GM18508 (cell line): ENCODE results near the gene TMOD2.

Experiments used
- ATAC-seq: cut with Tn5 transposase; IDR thresholded peaks from one replicate; pipeline ENCODE4 v1.9.1; 2021; ENCODE audit warnings: moderate number of reproducible peaks; ENCODE audit not compliant: insufficient read depth, unreplicated experiment

The TMOD2 gene

GRCh38 chr15:51806123-51806522, 54.7 kb downstream of the TMOD2 start:
- ATAC-seq = no peak

GRCh38 chr15:51809457-51809856, 58.1 kb downstream of the TMOD2 start:
- ATAC-seq = no peak

DNA sequence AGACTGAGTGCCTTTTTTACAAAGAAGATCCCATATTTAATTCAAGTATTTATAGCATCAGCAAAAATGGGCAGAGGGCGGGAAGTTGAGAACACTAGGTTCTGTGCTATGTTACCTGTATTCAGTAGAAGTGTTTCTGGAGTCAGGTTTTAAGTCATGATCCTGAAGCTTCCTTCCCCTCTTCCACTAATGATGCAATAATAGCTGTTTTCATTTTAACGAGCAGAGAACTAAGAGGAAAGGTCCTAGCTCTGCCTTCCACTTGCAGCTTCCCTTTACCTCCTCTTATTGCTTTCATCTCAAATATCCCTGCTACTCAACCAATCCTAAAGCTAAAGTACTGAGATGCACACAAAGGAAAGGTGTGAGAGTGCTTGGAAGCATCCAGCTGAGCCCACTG, 61.2 kb downstream of the TMOD2 start:
- no peak for ATAC-seq

DNA sequence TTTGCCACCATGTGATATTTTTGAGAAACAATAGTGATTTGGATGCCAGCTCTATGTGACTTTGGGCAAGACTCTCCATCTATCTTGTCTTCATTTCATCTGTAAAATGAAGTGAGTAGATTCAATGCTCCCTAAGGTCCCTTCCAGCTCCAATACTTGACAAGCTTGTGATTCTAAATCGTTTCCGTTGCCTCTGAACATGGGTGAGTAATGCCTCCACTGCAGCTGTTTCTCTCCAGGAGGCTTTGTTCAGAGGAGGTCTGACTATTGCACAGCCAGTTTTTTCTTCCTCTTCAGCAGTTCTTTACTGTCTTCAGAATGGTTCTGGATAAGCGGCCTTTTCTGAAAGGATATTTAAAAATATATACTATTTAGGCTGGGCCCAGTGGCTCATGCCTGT, 63.2 kb downstream of the TMOD2 start:
- no peak for ATAC-seq

GRCh38 chr15:51816611-51817010, 65.2 kb downstream of the TMOD2 start:
- ATAC-seq = no peak

DNA sequence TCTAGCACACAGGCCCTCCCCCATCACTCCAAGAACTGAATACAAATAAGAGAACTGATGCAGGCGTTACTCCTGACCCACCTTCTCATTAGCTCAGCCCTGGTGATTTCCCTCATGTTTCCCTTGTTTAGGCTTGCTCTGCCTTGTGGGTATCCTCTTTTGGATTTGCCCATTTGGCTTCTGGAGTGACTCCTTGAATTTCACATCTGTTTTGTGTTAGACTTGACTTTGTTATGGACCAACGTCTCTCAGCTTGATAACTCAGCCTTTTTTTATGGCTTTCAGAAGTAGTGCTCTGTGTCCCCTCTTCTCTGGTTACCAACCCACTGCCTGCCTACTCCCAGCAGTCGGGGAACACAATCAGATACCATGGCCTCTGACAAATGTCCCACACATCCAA, 66.8 kb downstream of the TMOD2 start:
- ATAC-seq = no peak

GRCh38 chr15:51825698-51826097, 74.3 kb downstream of the TMOD2 start:
- no peak for ATAC-seq

DNA sequence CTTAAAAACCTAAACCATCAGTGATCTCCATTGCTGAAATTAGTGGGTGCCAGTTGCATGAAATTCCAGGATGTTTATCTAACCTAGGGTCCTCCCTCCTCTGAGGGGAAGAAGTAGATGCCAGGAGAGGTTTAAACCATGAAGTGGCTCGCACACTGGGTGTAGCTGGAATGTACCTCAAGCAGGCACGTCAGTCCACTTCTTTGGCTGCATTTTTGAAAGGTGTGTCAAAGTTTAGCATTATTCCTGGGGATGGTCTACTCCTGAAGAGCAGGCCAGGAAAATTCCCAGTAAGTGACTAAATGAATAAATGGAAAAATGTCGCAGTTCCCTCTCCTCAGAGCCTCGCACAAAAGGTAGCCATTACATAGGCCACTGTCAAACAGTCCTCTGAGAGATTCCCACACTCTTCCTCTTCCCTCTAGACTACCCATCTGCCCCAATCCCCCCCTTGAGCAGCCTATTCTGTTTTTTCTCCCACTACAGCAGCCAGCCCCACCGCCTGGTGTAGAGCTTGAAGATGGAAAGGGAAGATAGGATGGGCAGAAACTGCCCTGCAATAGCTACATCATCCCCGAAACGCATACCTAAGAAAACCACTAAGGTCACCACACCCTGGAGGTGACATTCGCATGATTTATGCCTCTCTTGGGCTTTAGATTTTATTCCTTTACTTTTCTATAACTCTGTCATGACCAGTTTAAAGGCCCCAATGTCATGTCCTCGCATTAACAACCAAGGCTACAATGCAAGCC, 77.4 kb downstream of the TMOD2 start:
- no peak for ATAC-seq

GRCh38 chr15:51829376-51830275, 78.2 kb downstream of the TMOD2 start, which contains the start of gene TMOD3:
TMOD3 (plus strand) TSS chr15:51829653; CDS start chr15:51862885, 33,232 bp downstream.
- no peak for ATAC-seq

GRCh38 chr15:51830276-51830806, 78.9 kb downstream of the TMOD2 start:
- no peak for ATAC-seq

- ATAC-seq = no peak
These were observed 82.4 kb downstream of the TMOD2 start for GRCh38 chr15:51833772-51834171.

GRCh38 chr15:51837792-51838251, 86.4 kb downstream of the TMOD2 start:
- no peak for ATAC-seq

DNA sequence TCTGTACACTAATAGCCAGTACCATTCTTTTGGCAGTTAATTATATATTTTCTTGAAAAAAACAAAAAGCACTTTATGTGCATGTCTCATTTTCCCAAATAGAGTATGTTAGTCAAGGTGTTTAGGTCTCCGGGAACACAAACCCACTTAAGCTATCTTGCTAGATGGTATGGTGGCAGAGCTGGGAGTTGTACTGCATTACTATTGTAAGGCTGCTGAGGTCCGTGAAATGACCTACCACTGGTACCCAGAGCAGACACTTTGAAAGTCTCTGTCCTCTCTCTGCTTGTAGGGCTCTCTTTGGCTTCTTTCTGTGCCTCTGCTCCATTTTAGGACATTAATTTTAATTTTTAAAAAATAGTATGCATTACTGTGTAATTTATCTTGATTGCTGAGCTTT, 86.9 kb downstream of the TMOD2 start:
- ATAC-seq = no peak

- ATAC-seq = no peak
These were observed 89.3 kb downstream of the TMOD2 start for GRCh38 chr15:51840692-51841091.

- ATAC-seq = no peak
These were observed 90.1 kb downstream of the TMOD2 start for GRCh38 chr15:51841406-51842040.

DNA sequence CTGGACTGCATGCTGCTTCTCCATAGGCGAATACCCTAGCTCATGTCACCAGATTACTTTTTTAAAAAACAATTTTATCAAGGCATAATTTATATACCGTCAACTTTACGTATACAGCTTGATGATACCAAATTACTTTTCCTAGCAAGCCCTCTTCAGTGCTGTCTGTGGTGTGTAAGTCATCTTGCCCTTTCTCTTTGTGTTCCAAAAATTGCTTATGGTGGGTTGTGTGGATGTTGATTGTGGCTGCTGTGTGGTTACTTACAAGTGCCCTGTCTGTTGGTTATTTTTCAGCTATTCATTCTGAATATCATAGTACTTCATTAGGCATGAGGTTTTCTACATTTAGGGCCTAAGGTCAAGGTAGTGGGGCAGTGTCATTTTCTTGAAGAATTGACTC, 90.9 kb downstream of the TMOD2 start:
- ATAC-seq = no peak

DNA sequence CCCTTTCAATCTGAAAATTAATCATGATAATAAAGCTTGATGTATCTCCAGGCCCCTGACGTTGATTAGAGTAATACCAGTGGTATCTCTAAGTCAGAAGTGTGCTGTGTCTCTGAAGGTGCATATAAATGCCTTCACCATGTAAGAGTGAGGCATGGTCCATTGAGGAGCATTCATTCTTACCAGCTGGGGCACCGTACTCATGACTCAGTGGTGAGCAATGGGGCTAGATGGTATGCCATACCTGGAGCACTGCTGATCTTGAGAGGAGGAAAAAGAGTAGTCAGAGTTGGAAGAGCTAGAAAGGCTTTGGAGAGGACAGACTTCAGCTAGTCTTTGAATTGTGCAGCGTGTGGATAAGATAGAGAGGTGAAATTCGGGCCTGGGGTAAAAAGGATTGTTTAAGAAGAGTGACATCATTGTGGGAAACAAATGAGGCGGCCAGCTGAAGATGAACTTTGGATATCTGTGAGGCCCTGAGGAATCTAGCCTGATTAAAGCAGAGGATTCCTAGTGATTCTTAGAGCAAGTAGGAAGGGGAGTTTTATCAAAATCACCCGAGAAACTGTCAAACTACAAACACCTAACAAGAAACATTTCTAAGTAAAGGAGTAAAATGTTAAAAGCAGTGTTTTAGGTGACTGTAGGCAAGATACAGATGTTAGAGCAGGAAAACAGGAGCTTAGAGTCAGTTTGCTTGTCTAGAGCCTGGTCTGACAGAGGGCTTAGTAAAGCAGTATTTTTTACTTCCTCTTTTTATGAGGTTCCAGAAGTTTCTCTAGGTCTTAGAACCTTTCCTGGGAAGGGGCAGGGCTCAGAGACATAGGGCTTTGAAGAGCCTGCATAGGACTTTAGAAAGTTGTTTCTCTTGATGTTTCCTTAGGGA, 91.7 kb downstream of the TMOD2 start:
- no peak for ATAC-seq

DNA sequence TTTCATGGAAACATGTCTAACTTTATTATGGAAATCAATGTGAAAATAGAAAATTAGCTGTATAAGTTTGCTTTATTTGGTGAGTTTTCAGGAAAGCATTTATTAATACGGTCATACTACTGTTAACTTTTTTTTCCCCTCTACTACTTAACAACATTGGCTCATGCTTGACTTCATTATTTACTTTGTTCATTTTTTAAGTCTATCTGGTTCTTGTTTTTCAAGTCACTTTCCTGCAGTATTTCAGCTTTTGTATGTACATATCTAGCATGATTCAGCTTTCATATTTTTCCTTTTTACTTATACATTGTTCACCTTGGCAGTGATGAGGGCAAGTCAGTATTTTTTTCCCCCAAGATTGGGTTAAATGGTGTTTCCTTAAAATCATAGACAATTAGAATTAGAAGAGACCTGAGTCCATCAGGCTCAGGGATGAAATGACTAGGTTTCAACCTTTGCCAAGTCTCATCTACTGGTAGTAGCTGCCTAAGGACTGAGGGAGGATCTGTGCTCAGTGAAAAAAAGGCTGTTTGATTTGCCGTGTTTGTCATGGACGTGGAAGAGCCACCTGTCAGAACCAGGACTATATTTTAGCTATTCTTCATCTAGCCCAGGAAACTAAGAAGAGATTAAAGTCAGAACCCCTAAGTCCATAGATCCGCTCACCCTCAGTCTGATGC, 93.5 kb downstream of the TMOD2 start:
- ATAC-seq = no peak

DNA sequence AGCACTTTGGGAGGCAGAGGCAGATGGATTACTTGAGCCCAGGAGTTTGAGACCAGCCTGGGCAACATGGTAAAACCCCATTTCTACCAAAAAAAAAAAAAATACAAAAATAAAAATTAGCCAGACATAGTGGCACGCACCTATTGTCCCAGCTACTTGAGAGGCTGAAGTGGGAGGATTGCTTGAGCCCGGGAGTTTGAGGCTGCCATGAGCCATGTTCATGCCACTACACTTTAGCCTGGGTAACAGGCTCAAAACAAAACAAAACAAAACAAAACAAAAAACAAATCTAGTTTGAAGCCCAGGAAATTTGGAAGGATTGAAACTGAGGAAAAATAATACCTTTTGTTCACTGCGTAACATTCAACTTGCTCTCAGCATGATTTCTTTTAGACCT, 94.7 kb downstream of the TMOD2 start:
- no peak for ATAC-seq
